WTC11 (cell line): ENCODE measurements around the gene PDE11A. TPM values are rescaled to one million over a fixed set of nuclear protein-coding genes. Genes with fewer than 3 reads are reported as not detected.

Experiments
- ATAC-seq: fragments of 200-7000 bp; cut with Tn5 transposase; 2 replicates; pipeline ENCODE4 v1.10.0; 2021; ENCODE audit warnings: mild to moderate bottlenecking, moderate library complexity
- CTCF ChIA-PET: fragments of 300-600 bp; sonication (Branson Sonifier 250); formaldehyde crosslinking; loops from one replicate; lab custom pipeline; 2021; ENCODE audit warnings: antibody characterized with exemption; lab: Charles Lee
- POLR2A ChIA-PET: fragments of 350-600 bp; sonication (Branson Sonifier 250); formaldehyde crosslinking; loops from one replicate; lab custom pipeline; 2021; ENCODE audit warnings: antibody characterized with exemption; lab: Charles Lee
- DNase-seq: peaks from one replicate; pipeline ENCODE4 v3.0.0; 2021; ENCODE audit warnings: low spot score
- H3K27ac Mint-ChIP-seq: 2 replicates; pipeline ENCODE4 v1.8.0; 2021; ENCODE audit warnings: mixed read lengths
- H3K27me3 Mint-ChIP-seq: 2 replicates; pipeline ENCODE4 v1.8.0; 2021; ENCODE audit warnings: low read depth, mild to moderate bottlenecking, moderate library complexity, mixed read lengths
- H3K36me3 Mint-ChIP-seq: 2 replicates; pipeline ENCODE4 v1.8.0; 2021; ENCODE audit warnings: mixed read lengths
- H3K4me1 Mint-ChIP-seq: 2 replicates; pipeline ENCODE4 v1.8.0; 2022; ENCODE audit warnings: mixed read lengths
- H3K4me3 Mint-ChIP-seq: 2 replicates; pipeline ENCODE4 v1.8.0; 2021; ENCODE audit warnings: mild to moderate bottlenecking, moderate library complexity, mixed read lengths
- H3K9me3 Mint-ChIP-seq: 2 replicates; pipeline ENCODE4 v1.8.0; 2021; ENCODE audit warnings: mixed read lengths
- CBFB ChIP-seq: sonication (generic); formaldehyde crosslinking; IDR thresholded peaks from 2 replicates; pipeline ENCODE4 v1.8.1; 2022; ENCODE audit warnings: mild to moderate bottlenecking, low read depth, missing genetic modification reagents
- E2F1 ChIP-seq: sonication (generic); formaldehyde crosslinking; IDR thresholded peaks from 2 replicates; pipeline ENCODE4 v1.8.0; 2022; ENCODE audit warnings: mild to moderate bottlenecking, missing genetic modification reagents
- FOXP1 ChIP-seq: sonication (generic); formaldehyde crosslinking; IDR thresholded peaks from 2 replicates; pipeline ENCODE4 v1.8.0; 2022; ENCODE audit warnings: missing genetic modification reagents, mild to moderate bottlenecking, moderate library complexity, borderline replicate concordance
- IRF1 ChIP-seq: sonication (generic); formaldehyde crosslinking; IDR thresholded peaks from 2 replicates; pipeline ENCODE4 v1.8.0; 2023; ENCODE audit warnings: missing genetic modification reagents
- MXD4 ChIP-seq: fragments of 250-450 bp; sonication (Bioruptor Pico); IDR thresholded peaks from 2 replicates; pipeline ENCODE4 v1.8.0; 2021; ENCODE audit warnings: mild to moderate bottlenecking, moderate library complexity, borderline replicate concordance
- NFE2L1 ChIP-seq: sonication (generic); formaldehyde crosslinking; IDR thresholded peaks from 2 replicates; pipeline ENCODE4 v1.8.1; 2023; ENCODE audit warnings: missing genetic modification reagents
- NFYB ChIP-seq: sonication (generic); formaldehyde crosslinking; conservative IDR thresholded peaks from 2 replicates; pipeline ENCODE4 v1.8.0; 2022; ENCODE audit warnings: low read depth, missing genetic modification reagents
- NR2C2 ChIP-seq: sonication (generic); formaldehyde crosslinking; IDR thresholded peaks from 2 replicates; pipeline ENCODE4 v1.8.0; 2022; ENCODE audit warnings: mild to moderate bottlenecking, missing genetic modification reagents
- NR3C1 ChIP-seq: sonication (generic); formaldehyde crosslinking; conservative IDR thresholded peaks from 2 replicates; pipeline ENCODE4 v1.8.1; 2023; ENCODE audit warnings: low read depth, mild to moderate bottlenecking, missing genetic modification reagents
- SMAD4 ChIP-seq: sonication (generic); formaldehyde crosslinking; IDR thresholded peaks from 2 replicates; pipeline ENCODE4 v1.8.0; 2022; ENCODE audit warnings: mild to moderate bottlenecking, missing genetic modification reagents
- STAT6 ChIP-seq: sonication (generic); formaldehyde crosslinking; conservative IDR thresholded peaks from 2 replicates; pipeline ENCODE4 v1.8.1; 2023; ENCODE audit warnings: mild to moderate bottlenecking, low read depth, missing genetic modification reagents, moderate library complexity
- TP53 ChIP-seq: sonication (generic); formaldehyde crosslinking; IDR thresholded peaks from 2 replicates; pipeline ENCODE4 v1.8.1; 2023; ENCODE audit warnings: mild to moderate bottlenecking, missing genetic modification reagents
- ZBTB21 ChIP-seq: sonication (generic); formaldehyde crosslinking; IDR thresholded peaks from 2 replicates; pipeline ENCODE4 v1.8.1; 2023; ENCODE audit warnings: mild to moderate bottlenecking, missing genetic modification reagents, borderline replicate concordance
- ZNF121 ChIP-seq: sonication (generic); formaldehyde crosslinking; IDR thresholded peaks from 2 replicates; pipeline ENCODE4 v1.8.0; 2023; ENCODE audit warnings: missing genetic modification reagents
- ZNF232 ChIP-seq: sonication (generic); formaldehyde crosslinking; IDR thresholded peaks from 2 replicates; pipeline ENCODE4 v1.8.0; 2022; ENCODE audit warnings: mild to moderate bottlenecking, missing genetic modification reagents
- ZNF281 ChIP-seq: sonication (generic); formaldehyde crosslinking; IDR thresholded peaks from 2 replicates; pipeline ENCODE4 v1.8.0; 2023; ENCODE audit warnings: mild to moderate bottlenecking, missing genetic modification reagents
- ZNF416 ChIP-seq: fragments of 250-450 bp; sonication (Bioruptor Pico); IDR thresholded peaks from 2 replicates; pipeline ENCODE4 v1.9.0; 2021; ENCODE audit warnings: mild to moderate bottlenecking, inconsistent platforms
- ZNF423 ChIP-seq: fragments of 250-450 bp; sonication (Bioruptor Pico); IDR thresholded peaks from 2 replicates; pipeline ENCODE4 v2.1.2; 2022; ENCODE audit warnings: mild to moderate bottlenecking, moderate library complexity
- total RNA-seq: library from RNA; stranded (reverse); gene quantifications from 3 replicates; pipeline ENCODE4 v1.2.3, GENCODE V29; 2021

PDE11A gene
- total RNA-seq, 1 experiment from 2014 or later: 0.13 TPM

GRCh38 chr2:177740700-177741099 lies 331.9 kb downstream of the PDE11A start:
- Mint-ChIP-seq H3K36me3 (no peaks in the 10 kb centered on the region), H3K27me3 (peaks cover 98% of the 10 kb centered on the region), H3K27ac (no peak overlapping the region), H3K4me1 (no peaks in the 10 kb centered on the region), H3K9me3 (peaks cover 3% of the 10 kb centered on the region; the same call in 1 of the 2 replicates), H3K4me3 (no peak overlapping the region)
- CTCF ChIA-PET: no interaction called here
- DNase-seq (no peak), ATAC-seq (no peak)
- TF ChIP-seq NR3C1 (no peak), IRF1 (CRISPR knock-in tag) (no peak), ZNF121 (CRISPR knock-in tag) (no peak), ZBTB21 (CRISPR knock-in tag) (no peak), FOXP1 (no peak), E2F1 (CRISPR knock-in tag) (no peak), CBFB (CRISPR knock-in tag) (no peak), ZNF423 (CRISPR knock-in tag) (no peak), NFE2L1 (no peak), NR2C2 (CRISPR knock-in tag) (no peak), ZNF281 (no peak), ZNF232 (CRISPR knock-in tag) (no peak), TP53 (no peak), STAT6 (CRISPR knock-in tag) (no peak), SMAD4 (CRISPR knock-in tag) (no peak), ZNF416 (no peak), MXD4 (CRISPR knock-in tag) (no peak)
- POLR2A ChIA-PET: no interaction called here

- no peak for DNase-seq
- Mint-ChIP-seq H3K27me3 (peaks cover 98% of the 10 kb centered on the region), H3K36me3 (no peaks in the 10 kb centered on the region), H3K4me3 (no peak overlapping the region), H3K9me3 (peaks cover 3% of the 10 kb centered on the region; the same call in 1 of the 2 replicates), H3K4me1 (no peaks in the 10 kb centered on the region), H3K27ac (no peak overlapping the region)
- no peak for ATAC-seq
- ChIA-PET POLR2A (no interaction called here), CTCF (no interaction called here)
- TF ChIP-seq ZNF232 (CRISPR knock-in tag): no peak
- no peak for TF ChIP-seq NFYB (CRISPR knock-in tag)
These were observed 333.9 kb downstream of the PDE11A start for GRCh38 chr2:177738461-177739235.
